HG02588 (cell line): ENCODE measurements around the gene TTC28.

Experiments used
- ATAC-seq: cut with Tn5 transposase; IDR thresholded peaks from one replicate; pipeline ENCODE4 v1.9.1; 2021; ENCODE audit warnings: mild to moderate bottlenecking, moderate library complexity; ENCODE audit not compliant: unreplicated experiment

Gene TTC28

GRCh38 chr22:28017558-28017820 is 662.2 kb downstream of the TTC28 start:
- ATAC-seq = no peak

DNA sequence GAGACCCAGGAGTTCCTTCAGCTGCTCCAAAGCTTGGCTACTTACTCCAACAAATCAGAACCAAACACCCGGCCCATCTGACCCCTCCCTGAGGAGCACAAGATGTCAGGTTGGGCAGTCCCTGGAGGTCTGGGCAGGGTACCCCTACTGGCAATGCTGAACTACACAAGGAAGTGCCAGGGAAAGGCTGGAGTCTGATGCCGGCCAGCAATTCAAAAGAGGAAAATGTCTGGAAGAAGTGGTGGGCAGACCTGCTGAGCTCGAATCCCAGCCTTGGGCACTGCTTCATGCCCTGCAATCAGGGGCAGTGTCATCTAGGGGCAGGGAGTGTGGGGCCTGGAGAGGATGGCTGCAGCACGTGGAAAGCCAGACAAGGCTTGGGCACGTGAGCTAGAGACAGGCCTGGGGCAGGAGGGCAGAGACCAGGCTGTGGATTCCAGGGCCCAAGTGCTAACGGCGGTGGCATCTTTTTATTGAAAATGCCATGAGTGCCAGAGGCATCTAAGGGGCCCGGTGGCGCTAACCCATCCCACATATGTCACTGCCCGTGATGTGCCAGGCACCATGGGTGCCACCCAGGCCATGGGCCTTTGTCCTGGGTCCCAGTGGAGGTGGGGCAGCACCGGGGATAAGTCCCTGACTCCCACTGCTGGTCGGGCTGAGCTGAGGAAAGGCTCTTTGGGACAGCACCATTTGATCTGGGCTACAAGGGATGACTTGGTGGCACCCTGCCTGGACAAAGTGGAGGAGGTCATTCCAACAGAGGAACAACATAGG is 662.7 kb downstream of the TTC28 start:
- no peak for ATAC-seq

DNA sequence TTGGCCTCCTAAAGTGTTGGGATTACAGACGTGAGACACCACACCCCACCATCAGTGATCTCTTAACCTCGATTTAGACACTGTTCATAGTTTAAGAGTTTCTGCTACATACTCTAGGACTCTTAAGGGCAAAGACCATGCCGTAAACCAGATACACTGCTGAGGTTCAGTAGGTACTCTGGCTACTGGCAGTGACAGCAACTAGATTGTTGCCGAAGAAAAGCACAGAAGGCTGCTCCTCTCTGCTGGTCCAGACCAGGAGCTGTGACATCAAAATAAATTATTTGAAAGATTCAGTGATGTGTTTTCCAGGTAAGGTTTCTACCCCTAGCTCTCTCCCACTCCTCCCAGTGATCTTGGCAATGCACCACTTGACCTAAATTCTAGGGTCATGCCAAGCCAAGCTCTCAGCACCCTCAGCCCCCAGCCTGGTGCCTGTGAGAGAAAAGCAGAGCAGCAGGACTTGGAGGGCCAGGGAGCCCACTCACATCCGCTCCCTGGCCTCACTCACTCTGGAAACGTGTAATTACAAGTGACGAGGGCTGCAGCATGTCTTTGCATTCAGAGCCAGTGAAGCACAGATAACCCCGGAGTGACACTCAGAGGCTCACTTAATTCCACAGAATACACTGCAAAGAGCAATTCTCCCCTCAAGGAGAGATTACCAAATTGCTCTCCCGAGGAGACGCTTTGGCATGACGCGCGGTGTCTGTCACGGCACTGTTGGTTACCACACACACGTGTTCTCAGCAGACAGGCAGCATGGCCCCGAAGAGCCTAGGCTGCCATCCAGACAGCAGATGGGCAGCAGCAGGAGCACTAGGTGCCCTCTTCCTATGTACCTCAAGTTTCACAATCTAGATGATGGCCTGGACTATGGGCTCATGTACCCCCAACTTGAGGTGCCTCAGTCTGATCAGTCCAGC is 663.7 kb downstream of the TTC28 start:
- no peak for ATAC-seq

- ATAC-seq = no peak
Measured at GRCh38 chr22:28015046-28015425, 664.6 kb downstream of the TTC28 start.

GRCh38 chr22:28014211-28015045 is 665.2 kb downstream of the TTC28 start:
- no peak for ATAC-seq

- ATAC-seq = no peak
Measured at GRCh38 chr22:28013611-28014010, 666.0 kb downstream of the TTC28 start.

GRCh38 chr22:28012832-28013460 is 666.7 kb downstream of the TTC28 start:
- ATAC-seq = no peak

DNA sequence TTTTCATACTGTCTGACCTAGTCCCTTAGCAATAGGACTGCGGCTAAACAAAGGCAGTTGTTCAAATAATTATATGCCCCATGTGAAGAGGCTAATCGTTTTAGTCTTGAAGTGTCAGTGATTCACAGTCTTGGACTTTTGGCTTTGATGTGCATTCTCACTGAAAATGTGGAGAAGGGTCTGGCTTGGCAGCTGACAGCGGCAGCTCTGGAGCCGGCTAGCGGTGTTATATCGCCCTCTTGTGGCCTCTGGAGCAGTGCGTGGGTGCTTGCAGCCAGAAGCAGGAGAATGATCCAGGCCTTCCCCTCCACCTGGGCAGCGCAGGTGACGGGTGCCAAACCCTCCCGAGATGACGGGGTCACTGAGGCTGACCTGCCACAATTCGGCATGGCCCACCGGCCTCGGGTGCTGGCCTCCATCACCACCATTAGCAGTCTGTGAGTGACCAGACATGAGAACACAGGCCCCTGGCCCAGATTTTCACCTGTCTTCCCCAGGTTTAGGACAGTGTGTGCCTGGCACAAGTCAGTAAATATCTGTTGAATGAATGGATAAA is 670.3 kb downstream of the TTC28 start:
- ATAC-seq = no peak

- no peak for ATAC-seq
Measured at GRCh38 chr22:28008649-28009048, 671.0 kb downstream of the TTC28 start.

DNA sequence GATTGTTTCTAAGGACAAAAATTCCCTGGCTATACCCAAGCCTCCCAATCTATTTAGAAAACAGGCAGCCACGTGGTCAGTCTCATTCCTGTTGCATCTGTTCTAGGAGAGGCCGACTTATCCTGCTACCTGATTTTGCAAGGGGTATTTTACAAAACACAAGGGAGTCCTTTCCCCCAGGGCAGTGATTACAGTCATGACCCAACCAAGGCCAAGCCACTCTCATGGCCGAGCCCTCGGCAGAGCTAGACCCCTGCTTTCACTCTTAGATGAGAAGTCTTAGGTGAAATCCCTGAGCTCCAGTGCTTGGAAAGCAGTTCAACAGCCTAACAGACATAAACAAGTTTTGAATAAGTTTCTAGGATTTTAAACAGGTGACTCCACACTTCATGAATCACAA is 671.6 kb downstream of the TTC28 start:
- ATAC-seq = no peak

GRCh38 chr22:28006271-28006670 is 673.4 kb downstream of the TTC28 start:
- ATAC-seq = no peak

DNA sequence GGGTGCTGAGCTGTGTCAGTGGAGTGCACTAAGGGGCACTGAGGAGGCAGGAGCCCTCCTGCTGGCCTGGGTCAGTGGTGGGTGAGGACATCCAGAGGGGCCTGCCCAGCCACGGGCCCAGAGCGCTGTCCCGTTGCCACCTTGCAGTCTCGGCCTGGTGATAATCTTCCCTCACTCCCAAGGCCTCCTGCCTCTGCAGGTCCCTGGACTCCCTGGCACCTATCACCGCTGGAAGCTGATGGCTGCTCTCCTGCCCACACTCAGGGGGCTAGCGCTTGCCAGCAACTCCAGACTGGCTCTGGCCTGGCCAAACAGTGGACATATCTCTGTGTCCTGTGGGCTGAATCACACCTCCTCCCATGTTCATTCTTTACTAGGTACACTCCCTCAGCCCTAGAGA is 674.1 kb downstream of the TTC28 start:
- no peak for ATAC-seq

GRCh38 chr22:28004021-28004420 is 675.6 kb downstream of the TTC28 start:
- no peak for ATAC-seq

DNA sequence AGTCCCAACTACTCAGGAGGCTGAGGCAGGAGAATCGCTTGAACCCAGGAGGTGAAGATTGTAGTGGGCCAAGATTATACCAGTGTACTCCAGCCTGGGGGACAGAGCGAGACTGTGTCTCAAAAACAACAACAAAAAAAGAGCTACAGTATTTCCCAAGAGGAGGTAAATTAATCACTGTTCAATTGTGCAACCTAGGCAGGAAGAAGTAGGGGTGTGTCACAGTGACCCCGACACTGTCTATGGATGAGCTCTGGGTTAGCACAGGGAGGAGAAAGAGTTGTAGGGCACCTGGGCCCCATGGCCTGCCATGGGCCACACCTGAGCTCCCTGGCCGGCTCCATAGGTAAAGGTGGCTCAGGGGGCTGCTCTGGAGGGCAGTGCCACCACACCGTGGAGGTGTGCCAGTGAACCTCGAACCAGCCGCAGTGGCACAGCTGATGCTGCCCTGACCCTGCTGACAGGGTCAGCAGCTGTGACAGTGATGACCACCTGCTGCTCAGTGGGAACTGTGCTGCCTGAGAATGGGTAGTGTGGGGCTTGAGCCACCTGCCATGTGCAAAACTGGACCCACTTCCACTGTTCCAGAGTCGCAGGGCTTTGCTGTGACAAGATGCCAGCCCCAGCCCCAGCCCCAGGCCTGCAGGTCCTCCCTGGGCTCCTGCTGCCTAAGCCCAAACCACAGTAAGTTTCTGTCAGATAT is 676.6 kb downstream of the TTC28 start:
- no peak for ATAC-seq

GRCh38 chr22:28002181-28002700 is 677.4 kb downstream of the TTC28 start:
- no peak for ATAC-seq

DNA sequence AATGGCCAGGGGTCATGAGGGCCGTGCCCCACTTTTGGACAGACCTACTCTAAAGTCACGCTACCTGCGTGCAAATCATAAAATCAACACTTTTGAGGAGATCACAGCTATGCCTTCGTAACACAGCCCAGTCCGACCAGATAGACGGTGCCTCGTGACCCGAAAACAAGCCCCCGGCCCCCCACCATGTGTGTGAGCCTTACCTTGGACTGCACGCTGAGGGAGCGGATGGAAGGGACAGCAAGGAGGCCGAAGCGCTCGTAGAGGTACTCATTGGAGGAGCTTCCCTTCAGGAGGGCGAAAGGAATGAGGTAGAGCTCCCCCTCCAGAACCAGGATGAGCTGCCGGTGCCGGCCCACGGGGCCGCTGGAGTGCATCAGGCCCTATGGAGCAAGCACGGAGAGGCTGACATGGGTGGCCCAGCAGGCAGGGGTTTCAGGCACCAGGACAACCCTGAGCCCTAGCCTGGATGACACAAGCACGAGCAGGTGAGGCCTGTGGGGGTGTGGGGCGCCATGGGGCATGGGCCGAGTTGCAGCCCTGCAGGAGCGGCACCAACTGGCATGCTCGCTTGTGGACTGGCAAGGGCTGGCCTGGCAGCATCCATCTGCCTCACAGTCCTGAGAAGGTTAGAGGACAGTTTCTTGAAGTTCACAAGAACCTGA is 678.3 kb downstream of the TTC28 start:
- ATAC-seq = no peak

DNA sequence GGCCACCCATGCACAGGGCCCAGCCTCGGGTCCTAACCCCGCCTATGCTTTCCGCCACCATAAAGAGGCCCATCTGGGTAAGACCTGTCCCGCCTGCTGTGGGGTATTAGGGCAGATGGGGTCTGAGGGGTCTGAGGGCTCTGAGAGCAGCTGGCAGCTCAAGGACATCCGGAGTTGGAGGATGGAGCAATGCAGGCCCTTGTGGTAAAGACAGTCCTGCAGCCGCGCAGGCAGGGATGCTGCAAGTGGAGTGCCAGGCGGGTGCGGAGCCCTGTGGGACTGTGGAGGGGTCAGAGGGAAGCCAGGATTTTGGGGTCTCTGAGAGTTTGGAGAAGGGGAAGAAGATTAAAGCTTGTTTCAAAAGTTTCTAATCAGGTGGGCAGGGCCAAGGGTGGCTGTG is 679.3 kb downstream of the TTC28 start:
- ATAC-seq = no peak

DNA sequence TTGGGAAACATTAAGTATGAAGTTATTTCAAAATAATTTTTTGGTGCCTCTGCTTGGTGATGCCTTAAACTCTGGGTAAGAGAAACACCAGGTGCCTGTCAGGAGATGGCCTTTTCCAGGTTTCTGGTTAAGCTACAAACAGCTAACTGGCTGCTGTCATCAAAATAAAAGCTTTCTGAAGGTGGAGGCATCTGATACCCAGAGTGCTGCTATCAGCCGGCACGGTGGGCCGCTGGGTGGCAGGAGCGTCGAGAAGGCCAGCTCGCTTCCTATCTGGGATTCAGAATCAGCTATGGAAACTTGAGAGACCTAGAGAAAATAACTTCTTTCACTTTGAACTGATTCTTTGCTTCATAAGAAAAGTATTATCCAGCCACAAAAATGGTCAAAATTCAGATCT is 679.8 kb downstream of the TTC28 start:
- ATAC-seq = no peak
